MM.1S (cell line): Measurements from ENCODE around the gene ID2.

Experiments
- CTCF ChIP-seq: fragments of 300-600 bp; sonication (generic); IDR thresholded peaks from 2 replicates; pipeline ENCODE4 v1.5.1; 2016; ENCODE audit warnings: antibody characterized with exemption, low read length, mixed read lengths
- EZH2 ChIP-seq: fragments of 300-600 bp; sonication (generic); optimal IDR thresholded peaks from 2 replicates; pipeline ENCODE3; 2017; ENCODE audit warnings: low read depth, mild to moderate bottlenecking, antibody characterized with exemption, low read length, mixed read lengths
- EZH2phosphoT487 ChIP-seq: fragments of 300-600 bp; sonication (generic); IDR thresholded peaks from 2 replicates; pipeline ENCODE4 v1.6.1; 2018; ENCODE audit warnings: antibody characterized with exemption, low read length

- TF ChIP-seq CTCF (no peak), EZH2phosphoT487 (no peak), EZH2 (no peak)
These were observed 28.4 kb upstream of the ID2 start for GRCh38 chr2:8653485-8653884.
